GM23248 (cell line): Measurements from ENCODE around the gene ZNRD2. TPM values are rescaled to one million over a fixed set of nuclear protein-coding genes. Genes with fewer than 3 reads are reported as not detected.

Experiments used
- DNase-seq: peaks from one replicate; pipeline ENCODE4 v3.0.0-alpha.2; 2015
- H2AFZ ChIP-seq: fragments of 200-600 bp; sonication (generic); 2 replicates; pipeline ENCODE4 v1.6.1; 2016; ENCODE audit warnings: antibody characterized with exemption
- H3F3A ChIP-seq: fragments of 200-600 bp; sonication (generic); 2 replicates; pipeline ENCODE4 v1.6.1; 2016; ENCODE audit warnings: mild to moderate bottlenecking, antibody characterized with exemption, mixed run types; ENCODE audit not compliant: insufficient read depth
- H3K27ac ChIP-seq: fragments of 200-600 bp; sonication (generic); 2 replicates; pipeline ENCODE4 v1.5.1; 2016; ENCODE audit warnings: mild to moderate bottlenecking
- H3K27me3 ChIP-seq: fragments of 200-600 bp; sonication (generic); replicated peaks from 2 replicates; pipeline ENCODE4 v1.6.1; 2016; ENCODE audit warnings: mild to moderate bottlenecking; ENCODE audit not compliant: insufficient read depth
- H3K36me3 ChIP-seq: fragments of 200-600 bp; sonication (generic); 2 replicates; pipeline ENCODE4 v1.6.1; 2016; ENCODE audit warnings: low read depth, mild to moderate bottlenecking
- H3K4me1 ChIP-seq: fragments of 200-600 bp; sonication (generic); 2 replicates; pipeline ENCODE4 v1.6.1; 2016; ENCODE audit warnings: mild to moderate bottlenecking; ENCODE audit not compliant: insufficient read depth
- H3K4me2 ChIP-seq: fragments of 200-600 bp; sonication (generic); one replicate; pipeline ENCODE4 v1.6.1; 2016; ENCODE audit warnings: mild to moderate bottlenecking; ENCODE audit not compliant: unreplicated experiment
- H3K4me3 ChIP-seq: fragments of 200-600 bp; sonication (generic); 2 replicates; pipeline ENCODE4 v1.5.1; 2016; ENCODE audit warnings: mild to moderate bottlenecking
- H3K79me2 ChIP-seq: fragments of 200-600 bp; sonication (generic); 2 replicates; pipeline ENCODE4 v1.6.1; 2016; ENCODE audit warnings: mild to moderate bottlenecking; ENCODE audit not compliant: insufficient read depth
- H3K9ac ChIP-seq: fragments of 200-600 bp; sonication (generic); 2 replicates; pipeline ENCODE4 v1.6.1; 2016; ENCODE audit warnings: mild to moderate bottlenecking
- H3K9me2 ChIP-seq: fragments of 200-600 bp; sonication (generic); 2 replicates; pipeline ENCODE4 v1.6.1; 2016; ENCODE audit warnings: mixed run types, mild to moderate bottlenecking, moderate library complexity; ENCODE audit not compliant: insufficient read depth
- H3K9me3 ChIP-seq: fragments of 200-600 bp; sonication (generic); one replicate; pipeline ENCODE4 v1.6.1; 2017; ENCODE audit warnings: low read depth
- H4K20me1 ChIP-seq: fragments of 200-600 bp; sonication (generic); 2 replicates; pipeline ENCODE4 v1.6.0; 2016; ENCODE audit not compliant: insufficient read depth
- EZH2 ChIP-seq: fragments of 200-600 bp; sonication (generic); IDR thresholded peaks from 2 replicates; pipeline ENCODE4 v1.6.1; 2018; ENCODE audit warnings: antibody characterized with exemption, mild to moderate bottlenecking; ENCODE audit not compliant: insufficient read depth, poor library complexity, severe bottlenecking
- EZH2phosphoT487 ChIP-seq: fragments of 200-600 bp; sonication (generic); IDR thresholded peaks from 2 replicates; pipeline ENCODE4 v1.6.1; 2018; ENCODE audit warnings: antibody characterized with exemption, moderate library complexity, mild to moderate bottlenecking, low read depth; ENCODE audit not compliant: insufficient read depth
- WGBS, 2 experiments: methylation state at CpG; one replicate each; pipeline ENCODE4 v1.1.6; 2015 to 2017; ENCODE audit warnings: low lambda C conversion rate in 2 of 2, low coverage in 1 of 2; ENCODE audit errors: missing lambda C conversion rate in 2 of 2; 5-methylcytosine and 5-hydroxymethylcytosine counted together
- in situ Hi-C: fragments of 300-500 bp; cut with MboI; formaldehyde crosslinking; loops from 2 replicates; pipeline ENCODE4 v1.15.0; 2020
- polyA plus RNA-seq: library from polyadenylated mRNA; unstranded; fragments of >200 nt; fragmentation: Nextera tagmentation; extraction: Ambion mirVana; gene quantifications from 2 replicates; pipeline ENCODE4 v1.2.1, GENCODE V29; 2016
- total RNA-seq: library from RNA; depleted of rRNA; stranded (reverse); fragments of >200 nt; shearing (Covaris generic); gene quantifications from 2 replicates; pipeline ENCODE4 v1.2.3, GENCODE V29; 2014

ZNRD2 gene
- total and polyA plus RNA-seq, 2 experiments from 2014 or later, result 54.5 to 74.9 TPM

GRCh38 chr11:65572356-65573051, 2.2 kb downstream of the ZNRD2 start, which contains the start of gene FAM89B:
FAM89B (plus strand) TSS chr11:65572538; CDS start chr11:65572670, 132 bp downstream.
- Histone ChIP-seq H3K4me3 (peak within 1 kb of the TSS; percentile 92), H3F3A (peaks cover 20% of the 10 kb centered on the region), H3K4me2 (peak within 1 kb of the TSS; percentile 80), H3K9me3 (no peaks in the 10 kb centered on the region), H3K79me2 (peaks cover 59% of the 10 kb centered on the region), H3K27ac (peak within 1 kb of the TSS; percentile 72), H3K27me3 (no peaks in the 10 kb centered on the region), H3K36me3 (no peaks in the 10 kb centered on the region), H4K20me1 (no peaks in the 10 kb centered on the region), H3K9me2 (no peaks in the 10 kb centered on the region), H3K4me1 (peaks cover 43% of the 10 kb centered on the region), H3K9ac (peak within 1 kb of the TSS; percentile 92), H2AFZ (no peak within 1 kb of the TSS)
- DNase-seq, result peak; percentile 90
- 1 to 2% methylated on average over 51 to 71 of the region's 86 CpGs for WGBS, 2 experiments
- TF ChIP-seq EZH2 (no peak), EZH2phosphoT487 (no peak)
- in situ Hi-C loops, result no loop called here

GRCh38 chr11:65573391-65574079, 3.3 kb downstream of the ZNRD2 start:
- Histone ChIP-seq H3K9ac (peak overlapping the region; percentile 92), H3K4me1 (peaks cover 42% of the 10 kb centered on the region)

GRCh38 chr11:65574109-65574810, 4.0 kb downstream of the ZNRD2 start:
- peaks cover 36% of the 10 kb centered on the region for H3K4me1 ChIP-seq

More at GRCh38 chr11:65573391-65574079, 3.3 kb downstream of the ZNRD2 start:
- in situ Hi-C loops, result no loop called here
- Histone ChIP-seq H3F3A (peaks cover 20% of the 10 kb centered on the region), H3K79me2 (peaks cover 61% of the 10 kb centered on the region), H4K20me1 (no peaks in the 10 kb centered on the region), H2AFZ (no peak overlapping the region), H3K27me3 (no peaks in the 10 kb centered on the region), H3K27ac (peak overlapping the region; percentile 72), H3K36me3 (no peaks in the 10 kb centered on the region), H3K4me3 (peak overlapping the region; percentile 92), H3K9me3 (no peaks in the 10 kb centered on the region), H3K4me2 (peak overlapping the region; percentile 63), H3K9me2 (no peaks in the 10 kb centered on the region)
- WGBS, 2 experiments, result 16 to 17% methylated on average over 22 of the region's 22 CpGs
- DNase-seq, result peak; percentile 59
- no peak for TF ChIP-seq EZH2phosphoT487
- TF ChIP-seq EZH2, result no peak

GRCh38 chr11:65574811-65575567, 4.7 kb downstream of the ZNRD2 start:
- H2AFZ ChIP-seq, result no peak overlapping the region
- no peaks in the 10 kb centered on the region for H3K9me3 ChIP-seq
- H3K9me2 ChIP-seq, result no peaks in the 10 kb centered on the region
- in situ Hi-C loops, result no loop called here
- H3F3A ChIP-seq, result peaks cover 10% of the 10 kb centered on the region
- H3K79me2 ChIP-seq, result peaks cover 59% of the 10 kb centered on the region
- no peaks in the 10 kb centered on the region for H3K27me3 ChIP-seq
- H3K36me3 ChIP-seq, result no peaks in the 10 kb centered on the region
- H3K4me1 ChIP-seq, result peaks cover 36% of the 10 kb centered on the region
- H3K4me2 ChIP-seq, result peak overlapping the region; percentile 70
- peak overlapping the region; percentile 92 for H3K4me3 ChIP-seq
- WGBS, 2 experiments, result 36 to 41% methylated on average over 28 of the region's 28 CpGs
- peak overlapping the region; percentile 88 for H3K9ac ChIP-seq
- TF ChIP-seq EZH2phosphoT487 (no peak), EZH2 (no peak)
- DNase-seq, result peak; percentile 58
- H3K27ac ChIP-seq, result peak overlapping the region; percentile 60
- H4K20me1 ChIP-seq, result no peaks in the 10 kb centered on the region

More at GRCh38 chr11:65574109-65574810, 4.0 kb downstream of the ZNRD2 start:
- Histone ChIP-seq H3F3A (peaks cover 13% of the 10 kb centered on the region), H3K27me3 (no peaks in the 10 kb centered on the region), H3K27ac (peak overlapping the region; percentile 72), H3K4me3 (peak overlapping the region; percentile 92), H3K9ac (peak overlapping the region; percentile 92), H3K9me2 (no peaks in the 10 kb centered on the region), H2AFZ (no peak overlapping the region), H3K9me3 (no peaks in the 10 kb centered on the region), H3K4me2 (peak overlapping the region; percentile 70), H4K20me1 (no peaks in the 10 kb centered on the region), H3K36me3 (no peaks in the 10 kb centered on the region), H3K79me2 (peaks cover 61% of the 10 kb centered on the region)
- TF ChIP-seq EZH2phosphoT487 (no peak), EZH2 (no peak)
- 1 to 2% methylated on average over 21 to 65 of the region's 67 CpGs for WGBS, 2 experiments
- in situ Hi-C loops, result no loop called here
- peak; percentile 97 for DNase-seq
